GM21528 (cell line): ENCODE results near the gene TARM1.
"Not testable (repeated sequence)": the region's sequence is repeated elsewhere in the genome, so short reads cannot be mapped to it uniquely, and the experiment has no call there.

ENCODE experiments used
- ATAC-seq: cut with Tn5 transposase; IDR thresholded peaks from one replicate; pipeline ENCODE4 v1.9.1; 2021; ENCODE audit warnings: mild to moderate bottlenecking, moderate library complexity; ENCODE audit not compliant: unreplicated experiment, low FRiP score

TARM1 gene

DNA sequence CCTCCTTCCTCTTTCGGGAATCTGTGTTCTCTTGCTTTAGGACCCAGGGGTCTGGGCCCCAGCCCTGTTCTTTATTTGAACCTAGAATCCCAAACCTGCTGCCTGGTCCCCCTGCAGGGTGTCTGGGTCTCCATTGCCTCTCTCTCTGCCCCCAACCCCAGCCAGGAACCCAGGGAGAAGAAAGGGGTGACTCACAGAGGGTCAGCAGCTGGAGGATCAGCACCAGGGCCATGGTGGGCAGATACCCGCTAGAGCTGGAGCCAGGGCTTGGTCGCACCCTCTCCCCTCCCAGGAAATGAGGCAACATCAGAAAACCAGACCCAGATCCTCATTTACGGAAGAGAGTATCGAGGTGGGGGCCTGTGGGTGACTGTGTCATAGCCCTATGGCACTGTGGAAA is 19.4 kb upstream of the TARM1 start, which contains the start of gene OSCAR:
Gene OSCAR (minus strand): TSS at position 243 of the 400 bp plus-strand sequence. CDS start 11 bp downstream, at position 232.
- no peak for ATAC-seq

DNA sequence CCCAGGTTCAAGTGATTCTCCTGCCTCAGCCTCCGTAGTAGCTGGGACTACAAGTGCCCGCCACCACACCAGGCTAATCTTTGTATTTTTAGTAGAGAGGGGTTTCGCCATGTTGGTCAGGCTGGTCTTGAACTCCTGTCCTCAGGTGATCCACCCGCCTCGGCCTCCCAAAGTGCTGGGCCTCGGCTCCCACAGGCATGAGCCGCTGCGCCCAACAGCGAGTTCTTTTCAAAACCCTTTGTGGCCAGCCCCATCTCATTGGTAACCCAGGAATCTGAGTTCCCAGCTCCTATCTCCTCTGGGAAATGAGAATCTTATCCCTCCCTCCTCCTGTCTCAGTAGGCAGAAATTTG is 18.7 kb upstream of the TARM1 start:
- not testable (repeated sequence) for ATAC-seq

GRCh38 chr19:54099190-54099902 is 18.2 kb upstream of the TARM1 start:
- ATAC-seq, result no peak

DNA sequence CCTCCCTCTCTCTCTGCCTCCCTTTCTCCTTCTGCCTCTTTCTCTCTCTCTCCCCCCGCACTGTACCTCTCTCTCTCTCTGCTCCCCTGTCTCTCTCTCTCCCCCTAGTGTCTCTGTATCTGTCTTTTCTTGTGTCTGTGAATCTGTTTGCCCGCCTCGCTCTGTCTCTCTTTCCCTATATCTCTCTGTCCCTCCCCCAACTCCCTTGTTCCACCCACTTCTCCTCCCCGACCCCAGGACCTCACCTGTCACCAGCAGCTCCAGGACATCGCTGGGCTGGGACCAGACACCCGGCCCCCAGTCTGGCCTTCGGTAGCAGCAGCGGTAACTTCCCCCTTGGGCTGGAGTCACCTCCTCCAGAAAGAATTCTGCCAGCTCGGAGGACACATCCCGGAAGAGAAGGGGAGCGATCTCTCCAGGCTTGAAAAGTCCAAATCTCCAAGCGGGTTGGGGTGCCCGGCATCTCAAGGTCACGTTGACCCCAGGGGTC is 15.5 kb upstream of the TARM1 start:
- ATAC-seq, result no peak

- not testable (repeated sequence) for ATAC-seq
These were observed 14.9 kb upstream of the TARM1 start for GRCh38 chr19:54095859-54096616.

DNA sequence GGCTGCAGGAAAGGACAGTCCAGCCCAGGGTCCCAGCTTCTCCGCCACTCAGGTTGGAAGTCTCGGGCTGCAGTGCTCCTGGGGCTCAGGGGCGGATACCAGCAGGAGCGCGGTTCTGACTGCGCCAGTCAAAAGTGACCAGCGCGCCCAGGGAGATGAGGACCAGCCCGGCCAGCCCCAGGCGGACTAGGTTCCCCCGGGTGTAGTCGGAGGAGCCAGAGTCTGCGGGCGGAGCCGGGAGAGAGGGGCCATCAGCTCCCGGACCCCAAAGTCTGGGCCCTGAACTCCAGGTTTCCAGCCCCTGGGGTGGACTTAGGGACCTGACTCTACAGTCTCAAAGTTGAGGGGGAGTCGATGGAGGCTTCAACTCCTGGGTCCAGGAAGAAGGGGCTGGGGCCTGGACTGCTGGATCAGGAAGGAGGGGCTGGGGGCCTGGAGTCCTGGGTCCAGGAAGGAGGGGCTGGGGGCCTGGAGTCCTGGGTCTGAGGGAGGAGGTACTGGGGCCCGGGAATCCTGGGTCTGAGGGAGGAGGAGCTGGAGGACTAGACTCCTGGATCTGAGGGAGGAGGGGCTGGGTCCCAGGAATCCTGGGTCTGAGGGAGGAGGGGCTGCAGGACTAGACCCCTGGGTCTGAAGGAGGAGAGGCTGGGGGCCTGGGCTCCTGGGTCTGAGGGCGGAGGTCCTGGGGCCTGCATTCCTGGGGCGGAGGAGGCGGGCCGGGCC is 14.1 kb upstream of the TARM1 start:
- no peak for ATAC-seq

- ATAC-seq, result no peak
These were observed 13.3 kb upstream of the TARM1 start for GRCh38 chr19:54094426-54095000.

DNA sequence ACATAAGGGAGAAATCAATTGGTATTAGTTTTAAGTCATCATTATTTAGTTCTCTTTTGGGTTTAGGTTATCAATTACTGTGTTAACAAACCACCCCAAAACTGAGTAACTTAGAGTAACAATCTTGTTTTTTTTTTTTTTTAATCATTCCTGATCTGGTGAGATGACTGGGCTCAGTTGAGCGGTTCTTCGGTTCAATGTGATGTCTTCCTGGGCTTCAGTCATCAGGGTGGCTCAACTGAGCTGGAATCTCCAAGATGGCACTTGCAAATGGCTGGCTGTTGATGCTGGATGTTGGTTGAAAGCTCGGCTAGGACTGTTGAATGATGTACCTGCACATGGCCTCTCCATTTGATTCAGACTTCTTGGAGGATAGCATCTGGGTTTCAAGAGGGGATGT is 3.2 kb upstream of the TARM1 start:
- no peak for ATAC-seq

GRCh38 chr19:54077334-54077733 is 3.8 kb downstream of the TARM1 start:
- ATAC-seq, result no peak

DNA sequence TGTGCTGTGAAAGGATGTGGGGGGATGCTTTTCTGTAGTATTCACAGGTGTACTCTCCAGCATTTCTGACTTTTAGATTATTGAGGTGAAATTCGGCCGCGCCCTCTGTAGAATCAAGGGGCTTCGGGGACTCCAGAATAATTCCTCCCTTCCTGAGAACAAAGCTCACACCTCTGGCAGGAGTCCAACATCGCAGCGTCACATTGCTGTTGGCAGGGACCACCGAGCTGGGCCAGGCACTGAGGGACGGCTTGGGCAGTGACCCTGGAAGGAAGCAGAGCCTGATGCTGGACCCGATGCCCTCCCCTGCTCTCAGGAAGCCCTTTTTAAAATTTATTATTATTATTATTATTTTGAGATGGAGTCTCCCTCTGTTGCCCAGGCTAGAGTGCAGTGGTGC is 6.3 kb downstream of the TARM1 start:
- ATAC-seq, result no peak

GRCh38 chr19:54073829-54074228 is 7.3 kb downstream of the TARM1 start:
- ATAC-seq, result no peak

- ATAC-seq, result no peak
These were observed 11.7 kb downstream of the TARM1 start for GRCh38 chr19:54069470-54069869.

DNA sequence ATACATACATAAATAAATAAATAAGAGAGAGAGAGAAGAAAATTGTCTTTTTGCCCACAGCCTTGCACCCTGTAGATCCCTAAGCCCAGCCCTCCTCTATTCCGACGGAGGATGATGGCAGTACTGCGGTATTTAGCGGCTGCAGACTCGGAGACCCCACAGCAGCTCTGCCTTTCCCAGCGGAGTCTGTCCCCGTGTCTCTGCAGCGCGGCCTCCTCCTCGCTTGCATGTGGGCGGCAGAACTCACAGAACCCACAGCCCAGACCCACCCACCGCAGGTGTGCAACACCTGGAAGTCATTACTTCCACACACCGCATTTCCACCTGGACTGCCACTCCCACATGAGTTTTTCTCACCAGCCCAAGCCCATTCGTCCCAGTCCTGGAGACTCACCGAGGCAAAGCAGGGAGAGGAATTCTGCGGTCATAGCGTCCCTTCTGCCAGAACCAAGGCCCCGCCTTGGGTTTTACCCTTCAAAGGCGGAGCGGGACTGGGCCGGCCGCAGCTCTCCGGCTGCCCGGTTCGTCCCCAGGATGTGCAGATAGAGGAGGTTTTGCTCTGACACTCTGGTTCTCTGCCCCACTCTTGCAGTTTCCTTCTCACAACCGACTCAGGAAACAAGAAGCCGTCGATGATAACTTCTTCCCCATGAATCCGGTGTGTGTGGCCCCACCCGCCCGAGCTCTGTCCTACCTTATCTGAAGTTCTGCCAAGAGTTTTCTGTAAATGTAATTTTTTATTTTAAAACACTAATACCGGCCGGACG is 17.6 kb downstream of the TARM1 start, which contains the start of gene VSTM1:
Gene VSTM1 (minus strand): TSS at position 548 of the 767 bp plus-strand sequence. CDS start 120 bp downstream, at position 428.
- ATAC-seq, result no peak

- ATAC-seq, result no peak
These were observed 18.5 kb downstream of the TARM1 start for GRCh38 chr19:54062643-54063042.

GRCh38 chr19:54047616-54048015 is 33.5 kb downstream of the TARM1 start:
- ATAC-seq, result no peak

DNA sequence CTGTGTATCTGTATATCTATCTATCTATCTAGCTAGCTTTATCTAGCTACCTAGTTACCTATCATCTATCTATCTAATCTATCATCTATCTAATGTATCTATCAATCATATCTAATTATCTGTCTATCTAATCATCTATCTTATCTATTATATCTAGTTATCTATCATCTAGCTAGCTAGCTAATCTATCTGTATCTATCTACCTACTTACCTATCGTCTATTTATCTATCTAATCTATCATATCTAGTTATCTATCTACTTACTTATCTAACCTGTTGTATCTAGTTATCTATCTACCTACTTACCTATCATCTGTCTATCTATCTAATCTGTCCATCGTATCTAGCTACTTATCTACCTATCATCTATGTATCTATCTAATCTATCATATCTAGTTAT is 35.4 kb downstream of the TARM1 start:
- ATAC-seq, result no peak

DNA sequence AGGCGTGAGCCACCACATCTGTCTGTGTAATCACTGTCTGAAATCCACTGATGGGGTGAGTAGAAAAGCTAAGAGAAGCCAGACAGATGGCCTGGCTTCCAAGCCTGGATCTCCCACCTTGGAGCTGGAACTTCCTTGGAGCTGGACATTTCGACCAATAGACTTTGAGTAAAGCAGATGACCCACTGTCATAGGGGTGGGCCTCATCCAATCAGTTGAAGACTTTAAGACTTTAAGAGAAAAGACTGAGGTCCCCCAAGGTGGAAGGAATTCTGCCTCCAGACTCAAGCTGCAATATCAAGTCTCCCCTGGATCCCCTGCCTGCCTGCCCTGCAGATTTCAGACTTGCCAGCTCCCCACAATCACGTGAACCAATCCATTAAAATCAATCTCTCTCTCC is 38.2 kb downstream of the TARM1 start:
- ATAC-seq, result no peak

GRCh38 chr19:54041969-54042606 is 39.1 kb downstream of the TARM1 start:
- ATAC-seq, result no peak

DNA sequence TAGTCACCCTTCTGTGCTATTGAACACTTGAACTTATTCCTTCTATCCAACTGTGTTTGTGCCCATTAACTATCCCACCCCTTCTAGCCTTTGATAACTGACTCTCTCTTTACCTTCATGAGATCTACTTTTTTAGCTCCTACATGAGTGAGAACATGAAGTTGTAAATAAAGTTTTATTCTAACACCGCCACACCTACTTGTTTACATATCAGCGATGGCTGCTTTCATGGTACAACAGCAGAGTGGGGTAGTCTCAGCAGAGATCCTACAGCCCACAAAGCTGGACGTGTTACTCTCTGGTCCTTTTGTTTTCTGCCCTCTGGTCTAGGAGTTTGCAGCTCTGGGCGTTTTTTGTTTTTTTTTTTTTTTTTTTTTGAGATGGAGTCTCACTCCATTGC is 41.2 kb downstream of the TARM1 start:
- no peak for ATAC-seq
